GM19193 (cell line): ENCODE measurements around the gene SNAI1.

Experiments used
- POLR2A ChIP-seq: IDR thresholded peaks from 4 replicates; pipeline ENCODE4 v1.6.1; 2011; ENCODE audit not compliant: insufficient read depth, insufficient read length; ENCODE audit errors: extremely low read depth

The SNAI1 gene

GRCh38 chr20:49982072-49982345 lies 771 bp upstream of the SNAI1 start:
- TF ChIP-seq POLR2A, result no peak

- no peak for TF ChIP-seq POLR2A
Measured at GRCh38 chr20:49983123-49983847, 505 bp downstream of the SNAI1 start.

- TF ChIP-seq POLR2A, result no peak
Measured at GRCh38 chr20:49983848-49984408, 1.1 kb downstream of the SNAI1 start.

GRCh38 chr20:49984426-49985153 lies 1.8 kb downstream of the SNAI1 start:
- no peak for TF ChIP-seq POLR2A

GRCh38 chr20:49985157-49985556 lies 2.4 kb downstream of the SNAI1 start:
- TF ChIP-seq POLR2A, result no peak

- no peak for TF ChIP-seq POLR2A
Measured at GRCh38 chr20:49985617-49986016, 2.8 kb downstream of the SNAI1 start.

- TF ChIP-seq POLR2A, result no peak
Measured at GRCh38 chr20:49986049-49986448, 3.3 kb downstream of the SNAI1 start.

GRCh38 chr20:49987015-49987867 lies 4.5 kb downstream of the SNAI1 start:
- TF ChIP-seq POLR2A, result no peak

GRCh38 chr20:49987868-49988690 lies 5.3 kb downstream of the SNAI1 start:
- TF ChIP-seq POLR2A, result no peak

GRCh38 chr20:49989234-49990065 lies 6.7 kb downstream of the SNAI1 start:
- TF ChIP-seq POLR2A, result no peak

GRCh38 chr20:49990271-49990720 lies 7.5 kb downstream of the SNAI1 start:
- TF ChIP-seq POLR2A, result no peak

- TF ChIP-seq POLR2A, result no peak
Measured at GRCh38 chr20:49993301-49993751, 10.5 kb downstream of the SNAI1 start.

GRCh38 chr20:49995586-49995985 lies 12.8 kb downstream of the SNAI1 start:
- no peak for TF ChIP-seq POLR2A
